GM12872 (cell line): ENCODE results near the gene MAEA.

Experiments
- CTCF ChIP-seq: IDR thresholded peaks from 3 replicates; pipeline ENCODE4 v1.5.1; 2011; ENCODE audit warnings: low read depth, mild to moderate bottlenecking, low read length, moderate library complexity; ENCODE audit not compliant: insufficient read depth

Gene MAEA

GRCh38 chr4:1323635-1324442 lies 34.1 kb downstream of the MAEA start:
- no peak for TF ChIP-seq CTCF

DNA sequence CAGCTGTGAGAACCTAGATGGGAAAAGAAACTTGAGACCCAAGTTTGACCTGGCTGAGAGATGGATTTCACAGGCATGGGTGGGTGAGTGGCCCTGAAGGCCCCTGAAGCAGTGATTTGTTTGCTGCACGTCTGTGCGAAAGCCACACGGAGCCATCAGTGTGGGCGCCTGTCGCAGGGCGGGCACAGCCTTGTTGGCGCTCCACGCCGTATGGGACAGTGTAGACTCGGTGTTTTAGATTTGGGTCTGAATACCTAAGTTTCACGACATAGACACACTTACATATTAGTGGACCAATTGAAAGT lies 35.4 kb downstream of the MAEA start:
- no peak for TF ChIP-seq CTCF

DNA sequence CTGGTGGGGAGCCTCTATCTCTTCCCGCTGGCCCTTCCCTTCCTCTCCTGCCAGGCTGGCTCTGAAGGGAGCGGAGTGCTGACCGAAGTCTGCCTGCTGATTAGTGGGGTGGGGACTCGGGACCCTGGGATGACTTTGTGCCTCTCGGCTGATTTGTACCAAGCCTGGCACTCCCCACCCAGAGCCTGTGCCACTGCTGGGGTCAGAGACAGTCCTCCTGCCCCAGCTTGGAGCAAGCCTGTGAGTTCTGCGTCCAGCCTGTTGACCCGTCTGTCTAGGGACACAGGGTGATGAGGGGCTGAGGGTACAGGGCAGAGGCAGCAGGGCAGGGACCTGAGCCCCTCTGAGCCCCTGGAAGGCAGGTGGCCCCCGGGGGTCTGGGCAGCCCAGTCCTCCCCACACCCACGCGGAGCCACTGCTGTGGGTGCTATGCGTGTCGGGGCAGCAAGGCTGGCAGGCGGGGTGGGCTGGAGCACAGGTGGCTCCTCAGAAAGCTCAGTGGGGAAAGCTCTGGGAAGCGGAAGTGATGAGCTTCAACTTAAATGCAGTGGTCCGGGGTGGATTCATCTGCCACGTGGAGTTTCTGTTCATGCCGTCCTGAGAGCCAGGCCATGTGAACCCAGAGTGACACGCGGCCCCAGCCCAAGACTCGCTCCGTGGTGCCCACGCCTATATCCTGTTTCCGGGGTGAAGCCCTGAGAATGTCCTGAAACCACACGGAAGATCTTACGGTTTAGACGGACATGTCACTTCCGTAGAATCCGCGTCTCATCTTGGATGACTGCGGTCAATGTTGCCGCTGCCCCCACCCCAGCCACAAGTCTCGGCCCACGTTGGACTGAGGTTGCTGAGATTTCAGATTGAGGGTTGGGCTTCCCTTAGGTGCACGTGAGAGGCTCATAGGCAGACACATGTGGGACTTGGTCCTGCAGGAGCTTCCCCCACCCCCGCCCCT lies 36.3 kb downstream of the MAEA start:
- TF ChIP-seq CTCF, result no peak

DNA sequence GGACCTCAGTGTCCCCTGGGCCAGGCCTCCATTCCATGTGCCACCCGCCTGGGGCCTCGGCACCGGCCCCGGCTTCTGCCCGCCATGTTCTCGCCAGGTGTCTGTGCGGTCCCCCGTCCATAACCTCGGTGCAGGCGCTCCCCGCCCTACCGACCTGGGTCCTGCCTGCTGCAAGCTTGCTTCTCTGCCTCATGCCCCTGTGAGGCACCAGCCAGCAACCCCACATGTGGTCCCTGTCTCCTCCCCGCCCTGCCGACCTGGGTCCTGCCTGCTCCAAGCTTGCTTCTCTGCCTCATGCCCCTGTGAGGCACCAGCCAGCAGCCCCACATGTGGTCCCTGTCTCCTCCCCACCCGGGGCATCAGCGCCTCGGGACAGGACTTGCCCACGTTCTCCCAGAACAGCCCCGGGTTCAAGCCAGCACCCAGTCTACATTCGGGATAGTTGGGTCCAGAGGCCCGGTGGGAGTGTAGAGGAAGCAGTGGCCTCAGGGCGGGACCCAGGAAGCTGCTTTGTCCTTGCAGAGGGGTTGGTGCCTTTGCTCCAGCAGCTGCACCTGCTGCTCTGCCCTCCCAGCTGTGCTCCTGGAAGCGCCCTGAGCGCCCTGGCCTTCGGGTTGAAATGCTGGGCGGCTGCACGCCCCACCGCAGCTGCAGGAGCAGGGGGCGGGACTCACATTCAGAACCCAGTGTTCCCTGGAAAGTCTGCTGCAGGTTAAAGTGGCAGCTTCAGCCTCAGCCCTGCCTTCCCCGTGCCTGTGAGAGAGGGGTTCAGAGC lies 37.2 kb downstream of the MAEA start:
- no peak for TF ChIP-seq CTCF

DNA sequence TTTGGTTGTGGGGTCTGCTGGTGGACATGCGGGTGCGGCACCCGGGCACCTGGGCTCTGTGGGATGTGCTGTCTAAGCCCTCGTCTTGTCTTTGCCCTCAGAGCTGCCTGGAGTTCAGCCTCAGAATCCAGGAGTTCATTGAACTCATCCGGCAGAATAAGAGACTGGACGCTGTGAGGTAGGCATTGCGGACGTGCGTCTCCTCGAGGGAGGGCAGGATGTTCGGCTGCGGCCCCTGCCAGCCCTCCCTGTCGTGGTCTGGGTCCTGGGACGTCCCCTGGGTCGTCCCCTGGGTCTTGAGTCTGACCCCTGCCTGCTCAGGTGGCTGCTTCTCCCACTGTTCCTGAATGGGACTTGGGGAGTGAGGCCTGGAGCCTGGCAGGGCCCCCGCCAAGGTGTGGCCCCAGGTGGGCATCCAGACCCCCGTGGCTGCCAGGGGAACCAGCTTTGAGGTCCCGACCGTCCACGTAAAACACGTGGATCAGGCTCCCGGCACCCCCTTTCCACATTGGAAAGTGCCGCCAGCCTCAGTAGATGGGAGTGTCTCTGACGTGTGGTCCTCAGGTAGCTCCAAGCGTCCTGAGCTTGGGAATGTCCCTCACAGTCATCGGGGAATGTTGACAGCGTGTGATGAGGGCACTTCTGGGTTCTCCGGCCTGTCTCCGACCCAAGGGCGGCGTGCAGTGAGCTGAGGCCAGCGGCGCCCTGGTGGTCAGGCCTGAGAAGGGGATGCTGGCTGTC lies 38.0 kb downstream of the MAEA start:
- no peak for TF ChIP-seq CTCF

- TF ChIP-seq CTCF, result no peak
These were observed 38.8 kb downstream of the MAEA start for GRCh38 chr4:1328267-1329155.
